ENCODE measurements around the gene CCR9.
A peak's percentile ranks its signal among the peaks of the same experiment; 100 is the strongest.

CCR9 gene

GRCh38 chr3:45912435-45912834, 26.1 kb downstream of the CCR9 start:
- DNase-seq (ENCODE audit: low read depth), result no peak
- no peak for TF ChIP-seq CTCF (IDR thresholded peaks at IDR 0.05; ENCODE audit: control insufficient read depth, insufficient read depth, low read depth, low read length, missing control alignments)
- H3K4me3 ChIP-seq (ENCODE audit: control insufficient read depth, low read depth, low read length), result no peak overlapping the region

- DNase-seq (ENCODE audit: low read depth), result no peak
- TF ChIP-seq CTCF (IDR thresholded peaks at IDR 0.05; ENCODE audit: control insufficient read depth, insufficient read depth, low read depth, low read length, missing control alignments), result no peak
- H3K4me3 ChIP-seq (ENCODE audit: control insufficient read depth, low read depth, low read length), result no peak overlapping the region
Observed at GRCh38 chr3:45914362-45915058, 28.2 kb downstream of the CCR9 start.

GRCh38 chr3:45915059-45915439, 28.7 kb downstream of the CCR9 start:
- H3K4me3 ChIP-seq (ENCODE audit: control insufficient read depth, low read depth, low read length), result no peak overlapping the region
- DNase-seq (ENCODE audit: low read depth), result no peak
- no peak for TF ChIP-seq CTCF (IDR thresholded peaks at IDR 0.05; ENCODE audit: control insufficient read depth, insufficient read depth, low read depth, low read length, missing control alignments)

GRCh38 chr3:45915518-45916231, 29.3 kb downstream of the CCR9 start:
- no peak for TF ChIP-seq CTCF (IDR thresholded peaks at IDR 0.05; ENCODE audit: control insufficient read depth, insufficient read depth, low read depth, low read length, missing control alignments)
- H3K4me3 ChIP-seq (ENCODE audit: control insufficient read depth, low read depth, low read length), result no peak overlapping the region
- peak; percentile 66 for DNase-seq (ENCODE audit: low read depth)

GRCh38 chr3:45917146-45917898, 31.0 kb downstream of the CCR9 start:
- no peak for TF ChIP-seq CTCF (IDR thresholded peaks at IDR 0.05; ENCODE audit: control insufficient read depth, insufficient read depth, low read depth, low read length, missing control alignments)
- no peak overlapping the region for H3K4me3 ChIP-seq (ENCODE audit: control insufficient read depth, low read depth, low read length)
- DNase-seq (ENCODE audit: low read depth), result no peak

- TF ChIP-seq CTCF (IDR thresholded peaks at IDR 0.05; ENCODE audit: control insufficient read depth, insufficient read depth, low read depth, low read length, missing control alignments), result no peak
- DNase-seq (ENCODE audit: low read depth), result no peak
- H3K4me3 ChIP-seq (ENCODE audit: control insufficient read depth, low read depth, low read length), result no peak overlapping the region
Observed at GRCh38 chr3:45921158-45922038, 35.1 kb downstream of the CCR9 start.
